ENCODE data around the gene OR2Z1.

OR2Z1 gene, protein sequence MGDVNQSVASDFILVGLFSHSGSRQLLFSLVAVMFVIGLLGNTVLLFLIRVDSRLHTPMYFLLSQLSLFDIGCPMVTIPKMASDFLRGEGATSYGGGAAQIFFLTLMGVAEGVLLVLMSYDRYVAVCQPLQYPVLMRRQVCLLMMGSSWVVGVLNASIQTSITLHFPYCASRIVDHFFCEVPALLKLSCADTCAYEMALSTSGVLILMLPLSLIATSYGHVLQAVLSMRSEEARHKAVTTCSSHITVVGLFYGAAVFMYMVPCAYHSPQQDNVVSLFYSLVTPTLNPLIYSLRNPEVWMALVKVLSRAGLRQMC

DNA sequence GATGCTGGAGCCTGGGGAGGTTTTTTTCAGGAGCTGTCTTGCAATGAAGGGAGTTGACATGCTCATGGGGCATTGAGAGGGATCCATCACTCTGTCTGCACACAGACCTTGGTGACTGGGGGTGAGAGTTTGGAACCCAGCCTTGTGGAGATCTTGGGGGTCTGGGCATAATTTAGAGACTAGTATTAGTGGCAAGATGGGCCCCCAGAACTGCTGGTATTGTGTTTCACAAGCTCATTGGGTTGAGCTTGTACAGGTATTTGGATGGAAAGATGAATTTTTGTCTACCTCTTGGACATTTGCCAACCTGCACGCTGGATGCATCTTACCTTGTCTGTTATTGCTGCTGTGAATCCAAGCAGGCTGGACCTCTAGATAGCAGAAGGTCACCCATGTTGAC is at the start of gene OR2Z1:
OR2Z1 (plus strand) TSS at position 301 of the 400 bp plus-strand sequence. CDS start 9,395 bp downstream, outside the sequence.
- no peak for DNase-seq

DNA sequence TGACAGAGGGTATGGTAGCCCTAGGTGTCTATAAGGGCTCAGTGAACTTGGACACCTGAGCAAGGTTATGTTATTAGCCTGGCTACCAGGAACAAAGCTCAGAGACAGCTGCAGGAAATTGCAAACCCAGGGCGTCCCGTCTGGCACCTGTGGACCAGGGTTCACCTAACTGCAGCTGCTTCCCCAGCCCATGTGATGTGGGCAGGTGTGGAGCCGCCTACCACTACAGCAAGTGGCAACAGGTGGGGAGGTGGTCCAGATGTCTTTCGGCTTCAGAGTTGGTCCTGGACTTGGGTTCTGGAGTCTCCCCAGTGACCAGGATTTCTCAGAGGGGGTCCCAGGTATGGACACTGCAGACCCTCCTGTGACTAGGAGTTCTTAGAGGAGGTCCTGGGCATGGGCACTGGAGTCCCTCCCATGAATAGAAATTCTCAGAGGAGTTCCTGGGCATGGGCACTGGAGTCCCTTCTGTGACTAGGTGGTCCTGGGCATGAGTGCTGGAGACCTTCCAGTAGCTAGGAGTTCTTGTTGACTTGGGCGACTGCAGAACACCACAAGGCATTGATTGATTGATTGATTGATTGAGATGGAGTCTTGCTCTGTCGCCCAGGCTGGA is 48.0 kb upstream of the OR2Z1 start:
- DNase-seq: no peak

DNA sequence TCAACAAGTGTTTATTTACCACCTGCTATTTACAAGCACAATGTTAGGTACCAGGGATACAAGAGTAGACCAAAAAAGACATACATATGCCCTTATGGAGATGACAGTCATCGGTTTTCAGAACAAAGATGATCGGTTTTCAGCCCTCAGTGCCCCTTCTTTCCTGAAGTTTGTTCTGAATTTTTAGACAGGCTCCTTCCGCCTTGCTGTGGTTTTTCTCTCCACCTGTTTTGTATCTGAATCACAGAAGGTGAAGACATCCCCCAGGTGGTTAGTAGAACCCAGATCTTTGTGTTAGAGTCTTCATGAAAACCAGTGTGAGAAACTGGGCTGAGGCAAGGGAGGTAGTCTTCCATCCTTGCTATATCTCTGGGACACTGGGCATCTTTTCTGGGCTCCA is 46.4 kb upstream of the OR2Z1 start:
- no peak for DNase-seq

DNA sequence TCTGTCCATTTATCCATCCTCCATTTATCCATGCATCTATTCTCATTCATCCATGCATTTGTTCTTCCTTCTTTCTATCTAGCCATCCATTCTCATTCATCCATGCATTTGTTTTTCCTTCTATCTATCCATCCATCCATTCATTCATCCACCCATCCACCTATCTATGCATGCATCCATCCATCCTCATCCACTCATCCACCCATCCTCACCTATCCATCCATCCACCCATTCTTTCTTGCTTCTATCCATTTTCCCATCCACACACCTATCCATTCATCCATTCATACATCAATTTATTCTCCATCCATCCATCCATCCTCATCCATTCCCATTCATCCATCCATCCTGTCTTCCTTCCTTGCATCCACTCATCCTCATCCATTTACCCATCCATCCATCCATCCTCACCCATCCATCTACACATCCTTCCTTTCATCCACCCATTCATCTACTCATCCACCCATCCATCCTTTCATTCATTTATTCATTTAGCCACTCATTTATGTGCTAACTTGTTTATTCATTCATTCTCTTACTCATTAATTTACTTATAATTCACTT is 43.1 kb upstream of the OR2Z1 start:
- no peak for DNase-seq

DNA sequence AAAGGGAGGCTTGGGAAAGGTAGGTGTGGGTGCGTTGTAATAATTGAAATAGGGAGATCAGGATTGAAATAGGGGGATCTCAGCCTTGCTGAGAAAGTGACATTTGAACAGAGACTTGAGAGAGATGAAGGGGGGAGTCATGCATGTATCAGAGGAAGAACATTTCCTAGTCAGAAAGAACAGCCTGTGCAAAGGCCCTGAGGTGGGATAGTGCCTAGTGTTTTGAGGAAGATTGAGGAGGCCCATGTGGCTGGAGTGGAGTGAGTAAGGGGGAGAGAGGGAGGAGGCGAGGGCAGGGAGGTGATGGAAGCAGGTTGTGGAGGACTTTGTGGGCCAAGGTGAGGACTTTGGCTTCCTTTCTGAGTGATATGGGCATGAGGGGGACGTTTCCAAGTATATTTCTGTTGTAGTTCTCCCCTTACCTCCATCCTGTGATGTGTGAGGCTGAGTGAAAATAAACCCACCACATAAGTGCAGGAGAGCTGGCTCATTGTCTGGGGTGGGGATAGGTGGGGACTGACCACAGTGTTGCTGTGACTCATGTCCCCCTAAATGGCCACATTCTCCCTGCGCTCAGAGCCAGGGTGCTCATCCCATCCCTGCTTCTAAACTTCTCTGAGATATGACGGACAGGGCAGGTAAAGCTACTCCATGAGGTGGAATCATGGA is 40.6 kb upstream of the OR2Z1 start:
- no peak for DNase-seq

DNA sequence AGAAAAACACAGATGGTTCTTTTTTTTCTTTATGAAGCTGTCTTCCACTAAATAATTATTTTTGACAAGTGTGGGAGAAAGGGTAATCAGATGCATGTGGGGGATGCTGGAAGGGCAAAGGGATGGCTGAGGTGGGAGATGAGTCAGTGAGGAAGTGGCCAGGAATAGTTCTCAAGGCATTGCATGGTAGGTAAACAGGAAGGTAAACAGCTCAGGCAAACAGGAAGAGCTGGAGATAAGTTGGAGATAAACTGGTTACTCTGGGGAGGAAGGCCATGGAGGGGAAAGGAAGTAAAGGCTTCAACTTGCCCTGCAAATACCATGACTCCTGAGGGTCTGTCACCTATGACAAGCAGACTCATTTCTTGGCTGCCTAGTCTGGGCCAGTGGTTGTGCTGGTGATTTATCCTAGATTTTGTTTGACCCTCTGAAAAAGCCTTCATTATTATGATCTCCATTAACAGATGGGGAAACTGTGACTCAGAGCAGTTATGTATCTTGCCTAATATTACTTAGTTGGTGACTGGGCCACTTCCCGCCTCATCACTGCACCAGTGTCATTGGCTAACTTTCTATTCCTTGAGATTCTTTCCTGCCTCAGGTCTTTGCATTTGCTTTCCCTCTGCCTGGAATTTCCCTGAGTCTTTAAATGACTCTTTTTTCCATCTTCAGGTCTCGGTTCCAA is 39.9 kb upstream of the OR2Z1 start:
- DNase-seq: no peak

DNA sequence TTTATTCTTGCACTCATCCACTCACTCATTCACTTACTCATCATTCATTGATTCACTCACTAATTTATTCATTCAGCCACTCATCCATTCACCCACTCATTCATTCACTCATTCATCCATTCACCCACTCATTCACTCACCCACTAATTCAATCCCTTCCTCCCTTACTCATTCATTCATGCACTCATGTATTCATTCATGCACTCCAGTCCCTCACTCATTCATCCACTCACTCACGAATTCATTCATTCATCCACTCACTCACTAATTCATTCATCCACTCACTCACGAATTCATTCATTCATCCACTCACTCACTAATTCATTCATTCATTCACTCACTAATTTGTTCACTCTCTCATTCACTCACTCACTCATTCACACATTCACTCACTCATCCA is 39.0 kb upstream of the OR2Z1 start:
- DNase-seq: no peak

DNA sequence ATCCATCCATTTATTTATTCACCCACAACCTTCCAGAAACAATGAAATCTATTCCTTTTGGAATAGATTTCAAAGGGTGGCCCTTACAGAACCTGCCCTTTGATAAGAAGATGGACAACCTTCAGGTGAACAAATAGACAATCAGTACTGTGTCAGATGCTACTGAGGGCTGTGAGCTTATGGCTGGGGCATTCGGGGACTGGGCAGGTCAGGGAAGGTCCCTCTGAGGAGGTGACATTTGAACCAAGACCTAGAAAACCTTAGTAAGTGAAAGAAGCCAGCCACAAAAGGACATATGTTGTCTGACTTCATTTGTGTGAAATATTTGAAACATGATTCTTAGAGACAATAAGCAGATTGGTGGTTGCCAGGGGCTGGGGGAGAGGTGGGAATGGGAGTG is 38.5 kb upstream of the OR2Z1 start:
- no peak for DNase-seq

DNA sequence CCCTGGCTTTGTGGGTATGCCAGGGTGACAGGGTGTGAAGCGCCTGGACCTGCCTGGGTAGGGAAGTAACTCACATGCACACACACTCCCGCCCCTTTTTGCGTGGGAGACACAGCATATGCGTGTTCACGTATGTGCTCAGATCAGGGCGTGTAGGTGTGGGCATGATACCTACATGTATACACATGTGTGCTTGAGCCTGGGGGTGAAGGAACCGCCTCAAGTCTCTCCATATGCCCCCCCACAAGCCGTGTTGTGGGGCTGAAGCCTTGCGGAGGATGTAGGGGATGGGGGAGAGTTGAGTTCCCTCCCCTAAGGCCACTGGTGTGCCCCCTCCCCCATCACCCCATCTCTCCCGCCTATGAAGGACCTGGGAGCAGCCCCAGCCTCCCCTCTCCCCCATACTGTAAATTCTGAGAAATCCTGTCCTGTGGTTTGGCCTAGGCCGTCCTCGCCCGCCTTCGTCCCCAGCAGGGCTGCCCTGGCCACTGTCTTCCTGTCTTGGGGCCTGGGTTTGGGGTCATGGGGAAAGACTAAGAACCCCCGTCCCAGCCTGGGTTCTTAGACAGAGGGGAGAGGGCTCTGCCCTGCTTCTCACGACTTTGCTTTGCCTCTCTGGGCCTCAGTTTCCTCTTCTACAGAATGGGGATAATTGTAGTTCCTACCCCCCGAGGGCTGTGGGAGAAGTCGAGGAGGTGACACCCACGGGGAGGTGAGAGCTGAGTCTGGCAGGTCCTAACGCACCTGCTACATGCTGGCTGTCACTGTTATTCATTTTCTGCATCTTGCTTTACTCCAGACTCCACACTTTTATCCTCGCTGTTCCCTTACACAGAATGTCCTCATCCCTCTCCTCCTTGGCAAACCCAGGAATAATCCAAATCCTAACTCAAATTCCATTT is 37.2 kb upstream of the OR2Z1 start:
- no peak for DNase-seq

DNA sequence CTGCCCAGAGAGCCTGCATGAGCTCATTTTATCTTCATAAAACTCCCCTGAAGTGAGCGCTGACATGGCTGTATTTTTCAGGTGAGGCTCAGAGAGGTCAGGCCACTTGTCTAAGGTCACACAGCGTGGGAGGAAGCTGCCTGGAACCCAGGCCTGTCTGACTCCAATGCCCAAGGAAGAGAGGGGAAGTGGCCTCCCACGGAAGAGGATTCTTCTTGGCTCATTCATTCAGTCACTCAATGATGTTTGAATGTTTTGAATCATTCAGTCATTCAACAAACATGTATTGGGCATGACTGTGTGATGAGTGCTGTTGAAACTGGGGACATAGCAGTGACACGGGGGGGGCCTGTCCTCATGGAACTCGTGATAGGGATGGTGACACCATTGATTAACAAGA is 34.9 kb upstream of the OR2Z1 start:
- DNase-seq: no peak

DNA sequence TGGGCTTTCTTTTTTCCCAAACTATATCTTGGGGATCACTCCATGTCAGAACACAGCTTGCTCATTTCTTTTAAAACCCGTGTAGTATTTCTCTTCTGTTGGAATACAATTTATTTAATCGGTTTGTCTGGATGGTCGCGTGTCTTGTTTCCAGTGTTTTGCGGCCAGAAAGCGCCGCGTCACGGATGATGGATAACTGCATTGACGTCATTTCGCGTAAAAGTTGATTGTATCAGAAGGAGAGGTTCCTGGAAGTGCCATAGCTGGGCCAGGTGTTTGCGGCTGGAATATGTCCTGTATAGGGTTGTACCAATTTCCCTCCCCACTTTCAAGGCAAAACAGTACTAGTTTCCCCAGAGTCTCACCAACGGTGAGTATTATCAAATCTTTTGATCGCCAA is 32.5 kb upstream of the OR2Z1 start:
- DNase-seq: no peak

DNA sequence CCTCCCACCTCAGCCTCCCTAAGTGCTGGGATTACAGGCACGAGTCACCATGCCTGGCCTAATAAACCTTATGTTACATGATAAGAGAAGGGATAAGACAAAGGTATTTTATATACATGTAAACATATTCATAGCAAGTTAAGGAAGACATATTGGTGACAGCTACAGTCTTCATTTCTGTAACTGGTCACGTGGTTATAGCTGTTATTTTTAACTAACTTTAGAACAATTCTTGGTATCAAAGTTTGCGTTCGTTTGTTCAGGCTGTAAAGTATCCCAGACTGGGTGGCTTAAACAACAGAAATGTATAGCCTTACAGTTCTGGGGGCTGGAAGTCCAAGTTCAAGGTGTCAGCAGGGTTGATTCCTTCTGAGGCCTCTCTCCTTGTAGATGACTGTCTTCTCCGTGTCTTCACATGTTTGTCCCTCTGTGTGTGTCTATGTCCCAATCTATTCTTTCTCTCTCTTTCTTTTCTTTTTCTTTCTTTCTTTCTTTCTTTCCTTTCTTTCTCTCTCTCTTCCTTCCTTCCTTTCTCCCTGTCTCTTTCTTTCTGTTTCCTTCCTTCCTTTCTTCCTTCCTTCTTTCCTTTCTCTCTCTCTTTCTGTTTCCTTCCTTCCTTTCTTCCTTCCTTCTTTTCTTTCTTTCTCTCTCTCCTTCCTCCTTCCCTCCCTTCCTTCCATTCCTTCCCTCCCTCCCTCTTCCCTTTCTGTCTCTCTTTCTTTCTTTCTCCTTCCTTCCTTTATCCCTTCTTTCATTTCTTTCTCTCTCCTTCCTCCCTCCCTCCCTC is 30.5 kb upstream of the OR2Z1 start:
- no peak for DNase-seq

DNA sequence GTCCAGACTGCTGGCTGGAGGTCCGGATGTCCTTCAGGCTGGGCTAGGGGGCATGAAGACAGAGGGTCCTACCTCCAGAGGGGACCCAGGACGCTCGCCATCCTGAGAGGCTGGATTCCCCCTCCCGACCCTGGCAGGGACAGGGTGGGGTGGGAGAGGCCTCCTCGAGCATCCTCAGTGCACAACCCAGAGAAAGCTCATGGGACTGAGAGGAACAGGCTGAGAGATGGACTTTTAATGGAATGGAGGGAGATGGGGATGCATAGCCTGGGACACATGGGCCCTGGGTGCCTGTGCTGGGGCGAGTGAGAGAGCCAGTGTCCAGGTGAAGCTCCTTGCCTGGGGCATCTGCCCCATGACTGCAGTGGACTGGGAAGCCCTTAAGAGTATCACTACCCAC is 25.9 kb upstream of the OR2Z1 start:
- no peak for DNase-seq

DNA sequence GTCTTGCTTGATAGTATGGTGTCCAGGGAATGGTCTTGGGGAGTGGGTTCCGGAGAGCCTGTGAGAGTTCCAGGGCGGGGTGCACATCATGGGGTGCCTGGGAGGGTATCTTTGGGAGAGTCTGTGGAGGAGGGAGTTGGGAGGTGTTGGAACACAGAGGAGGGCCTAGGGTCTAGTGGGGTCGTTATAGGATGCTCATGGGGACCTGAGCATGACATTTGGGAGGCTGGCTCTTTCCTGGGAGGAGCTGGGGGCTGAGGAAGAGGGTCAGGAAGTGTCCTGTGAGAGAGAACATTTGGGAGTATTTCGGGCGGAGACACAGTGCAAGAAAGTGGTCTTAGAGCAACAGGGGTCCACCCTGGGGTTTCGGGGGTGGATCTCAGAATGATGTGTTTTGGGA is 25.5 kb upstream of the OR2Z1 start:
- DNase-seq: no peak

DNA sequence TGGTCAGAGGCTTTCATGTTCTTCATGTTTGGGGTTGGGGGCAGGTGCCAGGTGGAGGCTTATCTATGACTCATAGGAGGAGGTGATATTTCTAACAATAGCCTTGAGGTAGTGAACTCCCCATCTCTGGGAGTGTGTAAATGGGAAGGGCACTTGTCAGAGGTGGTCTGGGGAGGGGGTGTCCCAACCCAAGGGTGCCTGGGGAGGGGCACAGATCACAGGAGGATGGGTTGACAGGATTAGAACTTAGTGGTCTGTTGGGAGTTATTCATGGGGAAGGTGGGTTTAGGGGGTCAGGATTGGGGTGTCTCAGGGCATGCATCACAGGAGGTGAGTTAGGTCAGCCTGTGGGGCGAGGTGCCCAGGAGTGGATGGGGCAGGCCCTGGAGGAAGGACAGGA is 24.4 kb upstream of the OR2Z1 start:
- DNase-seq: no peak

DNA sequence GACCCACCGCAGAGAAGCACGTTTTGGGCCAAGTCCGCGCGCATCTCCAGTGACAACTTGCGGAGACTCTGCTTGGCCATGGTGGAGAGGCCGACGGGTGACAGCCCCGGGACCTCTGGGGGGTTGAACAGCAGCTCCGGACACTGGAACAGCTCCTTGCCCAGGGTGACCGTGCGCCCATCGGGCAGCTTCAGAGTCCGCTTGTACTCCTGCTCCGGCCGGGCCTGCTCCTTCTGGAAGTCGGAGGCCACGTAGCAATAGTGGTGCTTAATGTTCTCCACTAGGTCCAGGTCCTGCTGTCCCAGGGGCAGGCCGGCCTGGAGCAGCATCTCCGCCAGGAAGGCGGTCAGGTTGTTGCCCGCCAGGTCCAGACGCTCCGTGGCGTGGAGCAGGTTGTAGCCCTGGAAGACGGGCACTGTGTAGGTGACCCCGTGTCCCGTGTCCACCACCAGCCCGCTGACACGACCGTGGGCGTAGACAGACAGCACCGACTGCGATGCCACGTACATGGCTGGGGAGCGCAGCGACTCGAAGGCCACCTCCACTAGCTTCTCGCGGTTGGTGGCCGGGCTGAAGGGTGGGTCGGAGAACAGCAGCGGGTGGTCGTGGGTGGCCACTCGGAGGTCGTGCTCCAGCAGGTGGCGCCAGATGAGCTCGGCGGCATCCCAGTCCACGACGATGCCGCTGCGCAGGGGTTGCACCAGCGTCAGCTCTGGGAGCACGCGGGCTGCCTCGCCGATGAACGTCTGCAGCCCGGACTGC is 23.6 kb upstream of the OR2Z1 start:
- DNase-seq: no peak

DNA sequence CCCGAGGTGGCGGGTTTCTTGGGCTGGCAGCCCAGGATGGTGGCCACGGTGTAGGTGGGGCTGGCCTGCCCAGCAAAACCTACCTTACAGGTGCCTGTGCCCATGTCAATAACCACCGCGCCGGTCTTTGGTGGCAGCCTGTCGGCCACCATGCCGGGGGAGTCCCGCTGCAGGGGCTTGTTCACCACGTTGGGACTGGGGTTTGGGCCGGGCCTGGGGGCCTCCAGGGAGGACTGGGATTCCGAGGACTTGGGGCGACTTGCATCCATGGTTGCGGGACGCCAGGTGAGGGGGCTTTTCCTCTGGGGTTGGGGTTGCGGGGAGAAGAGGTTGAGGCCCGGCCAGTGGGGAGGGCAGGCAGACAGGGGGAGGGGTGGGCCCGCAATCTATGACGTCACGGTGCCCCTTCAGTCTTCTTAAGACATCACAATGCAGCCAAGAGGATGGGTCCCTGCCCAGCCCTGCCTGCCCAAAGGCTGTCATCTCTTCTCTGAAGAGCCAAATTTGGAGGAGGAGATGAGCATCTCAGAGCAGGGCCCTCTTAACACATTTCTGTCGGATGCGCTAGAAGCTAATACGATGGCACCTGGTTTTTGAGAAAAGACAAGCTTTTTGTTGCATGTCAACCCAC is 22.9 kb upstream of the OR2Z1 start, which contains the start of gene ACTL9:
ACTL9 (minus strand) TSS at position 363 of the 631 bp plus-strand sequence; CDS start at position 269, 94 bp downstream.
- no peak for DNase-seq

DNA sequence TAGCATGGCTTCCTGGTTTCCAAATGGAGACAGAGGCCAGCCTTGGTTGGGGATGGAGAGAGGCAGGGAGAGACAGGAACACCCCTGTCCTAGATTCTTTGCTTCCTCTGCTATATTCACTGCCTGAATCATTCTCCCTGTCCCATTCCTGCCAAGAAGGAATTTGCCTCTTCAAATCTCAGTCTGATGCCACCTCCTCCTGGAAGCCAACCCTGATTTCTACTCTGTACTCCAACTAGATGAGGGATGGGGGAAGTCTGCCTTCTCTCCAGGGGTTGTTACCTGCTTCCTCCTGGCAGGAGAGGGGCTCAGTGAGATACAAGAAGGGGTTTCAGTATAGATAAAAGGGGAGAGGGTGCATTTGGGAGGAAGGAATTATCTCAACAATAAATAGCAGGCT is 21.5 kb upstream of the OR2Z1 start:
- DNase-seq: no peak

DNA sequence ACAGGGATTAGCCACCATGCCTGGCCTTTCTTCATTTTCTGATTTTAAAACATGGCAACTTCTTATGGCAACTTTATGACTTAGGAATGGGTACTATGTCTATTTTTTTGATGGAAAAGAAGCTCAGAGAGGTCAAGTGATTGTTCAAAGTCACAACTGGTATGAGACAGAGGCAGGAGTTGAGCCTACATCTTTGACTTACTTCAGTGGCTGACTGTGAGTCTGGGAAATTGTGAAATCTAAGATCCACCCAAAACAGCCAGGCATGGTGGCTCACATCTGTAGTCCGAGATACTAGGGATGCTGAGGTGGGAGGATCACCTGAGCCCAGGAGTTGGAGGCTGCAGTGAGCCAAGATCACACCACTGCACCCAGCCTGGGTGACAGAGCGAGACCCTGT is 20.5 kb upstream of the OR2Z1 start:
- no peak for DNase-seq

DNA sequence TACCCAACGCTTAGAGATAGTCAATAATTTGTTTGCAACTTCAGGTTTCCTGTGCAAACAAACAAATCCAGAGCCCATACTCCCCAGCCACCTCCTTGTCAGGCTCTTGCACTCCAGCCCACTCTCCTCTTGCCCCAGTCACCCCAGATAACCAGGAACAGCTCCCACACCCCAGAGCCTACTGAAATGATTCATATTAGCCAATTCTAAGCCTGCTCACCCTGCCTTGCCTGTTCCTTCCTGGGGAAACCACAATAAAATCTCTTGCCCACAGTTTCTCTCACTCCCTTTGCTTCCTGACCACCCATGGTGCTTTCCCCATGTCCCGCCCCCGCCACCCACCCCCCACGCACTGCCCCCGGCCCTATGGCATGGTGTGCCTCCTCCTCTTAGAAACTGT is 19.1 kb upstream of the OR2Z1 start:
- DNase-seq: no peak
